CD14-positive monocyte (primary cell): ENCODE data around the gene EPOP. TPM values are rescaled to one million over a fixed set of nuclear protein-coding genes. Genes with fewer than 3 reads are reported as not detected.

ENCODE experiments used
- DNase-seq, 3 donors: peaks; one replicate each; pipeline ENCODE4 v3.0.0-alpha.2; 2011 to 2022
- H2AFZ ChIP-seq: 2 replicates; pipeline ENCODE4 v1.6.0; 2012; ENCODE audit warnings: mild to moderate bottlenecking, low read depth, low read length, inconsistent platforms; ENCODE audit not compliant: insufficient read depth, poor library complexity, severe bottlenecking
- H3K27ac ChIP-seq, 2 donors: 1 replicate in 1 of 2; 2 replicates in 1 of 2; pipeline ENCODE4 v1.5.1; 2012 to 2013; ENCODE audit warnings: low read length in 2 of 2, control low read depth in 1 of 2, inconsistent platforms in 1 of 2, low read depth in 1 of 2, mild to moderate bottlenecking in 1 of 2
- H3K27me3 ChIP-seq, 2 donors: one replicate each; pipeline versions ENCODE4 v1.6.0 to v1.6.1; 2011 to 2013; ENCODE audit warnings: low read length in 2 of 2; ENCODE audit not compliant: control insufficient read depth in 2 of 2, insufficient read depth in 2 of 2
- H3K36me3 ChIP-seq, 2 donors: replicated peaks in 1 of 2; 1 replicate in 1 of 2; 2 replicates in 1 of 2; pipeline versions ENCODE4 v1.5.1 to v1.6.1; 2012 to 2013; ENCODE audit warnings: low read length in 2 of 2, control low read depth in 1 of 2, inconsistent platforms in 1 of 2, mild to moderate bottlenecking in 1 of 2; ENCODE audit not compliant: insufficient read depth in 2 of 2, control insufficient read depth in 1 of 2
- H3K4me1 ChIP-seq, 2 donors: 1 replicate in 1 of 2; 2 replicates in 1 of 2; pipeline versions ENCODE4 v1.5.1 to v1.6.1; 2012 to 2013; ENCODE audit warnings: low read length in 2 of 2, control low read depth in 1 of 2, inconsistent platforms in 1 of 2, mild to moderate bottlenecking in 1 of 2, moderate library complexity in 1 of 2; ENCODE audit not compliant: insufficient read depth in 2 of 2, control insufficient read depth in 1 of 2
- H3K4me2 ChIP-seq: replicated peaks from 2 replicates; pipeline ENCODE3; 2012; ENCODE audit warnings: low read length, moderate library complexity, mild to moderate bottlenecking; ENCODE audit not compliant: poor library complexity, severe bottlenecking; ENCODE audit errors: extremely low read depth
- H3K4me3 ChIP-seq, 3 experiments: fragments of 200-600 bp in 1 of 3; sonication (generic) in 1 of 3; replicated peaks in 1 of 3; 1 replicate in 2 of 3; 2 replicates in 1 of 3; pipeline ENCODE4 v1.5.1; 2011 to 2013; ENCODE audit warnings: low read length in 3 of 3, mild to moderate bottlenecking in 3 of 3, control low read depth in 2 of 3, low read depth in 2 of 3, inconsistent platforms in 1 of 3, moderate library complexity in 1 of 3
- H3K79me2 ChIP-seq: 2 replicates; pipeline ENCODE4 v1.6.0; 2012; ENCODE audit warnings: mild to moderate bottlenecking, control low read depth, inconsistent platforms, low read length, moderate library complexity; ENCODE audit not compliant: insufficient read depth
- H3K9ac ChIP-seq: 2 replicates; pipeline ENCODE4 v1.6.0; 2017; ENCODE audit warnings: low read length, mild to moderate bottlenecking; ENCODE audit not compliant: insufficient read depth, poor library complexity, severe bottlenecking
- H3K9me3 ChIP-seq, 2 donors: replicated peaks in 1 of 2; 1 replicate in 1 of 2; 2 replicates in 1 of 2; pipeline versions ENCODE4 v1.5.1 to v1.6.1; 2012 to 2013; ENCODE audit warnings: low read length in 2 of 2, control low read depth in 1 of 2; ENCODE audit not compliant: control insufficient read depth in 1 of 2, insufficient read depth in 1 of 2
- H4K20me1 ChIP-seq: 2 replicates; pipeline ENCODE4 v1.6.0; 2012; ENCODE audit warnings: mild to moderate bottlenecking, low read length, control low read depth, moderate library complexity; ENCODE audit not compliant: insufficient read depth
- H3K27ac Mint-ChIP-seq, 7 donors: one replicate each; pipeline ENCODE4 v1.8.0; 2020; ENCODE audit warnings: mild to moderate bottlenecking in 7 of 7, mixed read lengths in 7 of 7, moderate library complexity in 6 of 7, inconsistent platforms in 2 of 7
- H3K27me3 Mint-ChIP-seq, 3 donors: one replicate each; pipeline ENCODE4 v1.8.0; 2021 to 2022; ENCODE audit warnings: low read depth in 3 of 3, mild to moderate bottlenecking in 3 of 3, mixed read lengths in 3 of 3, moderate library complexity in 3 of 3, inconsistent platforms in 1 of 3
- H3K36me3 Mint-ChIP-seq, 2 donors: one replicate each; pipeline ENCODE4 v1.8.0; 2020; ENCODE audit warnings: mixed read lengths in 2 of 2, inconsistent platforms in 1 of 2, mild to moderate bottlenecking in 1 of 2
- H3K4me1 Mint-ChIP-seq: one replicate; pipeline ENCODE4 v1.8.0; 2020; ENCODE audit warnings: mild to moderate bottlenecking, mixed read lengths
- H3K4me3 Mint-ChIP-seq, 2 donors: one replicate each; pipeline ENCODE4 v1.8.0; 2020; ENCODE audit warnings: mild to moderate bottlenecking in 2 of 2, mixed read lengths in 2 of 2, moderate library complexity in 1 of 2
- H3K9me3 Mint-ChIP-seq, 7 donors: one replicate each; pipeline ENCODE4 v1.8.0; 2020 to 2022; ENCODE audit warnings: mixed read lengths in 7 of 7, mild to moderate bottlenecking in 6 of 7, moderate library complexity in 6 of 7, inconsistent platforms in 2 of 7
- CTCF ChIP-seq: fragments of 200-600 bp; IDR thresholded peaks from one replicate; pipeline ENCODE4 v1.8.0; 2022; ENCODE audit warnings: antibody characterized with exemption, mild to moderate bottlenecking
- WGBS: methylation state at CpG from one replicate; pipeline ENCODE4 v1.1.5; 2013; ENCODE audit warnings: missing lambda C conversion rate; ENCODE audit not compliant: insufficient coverage; 5-methylcytosine and 5-hydroxymethylcytosine counted together
- intact Hi-C, 2 donors: fragments of 100-400 bp; cut with micrococcal nuclease; formaldehyde crosslinking; loops; one replicate each; pipeline versions ENCODE4 v1.15.0 to v1.15.1; 2023
- polyA plus RNA-seq, 3 donors: library from polyadenylated mRNA; depleted of rRNA in 1 of 3; unstranded in 2 of 3; stranded (reverse) in 1 of 3; fragments of 300-500 nt in 2 of 3; fragments of >200 nt in 1 of 3; fragmentation: Illumina TruSeq in 2 of 3; gene quantifications; 1 replicate in 2 of 3; 2 replicates in 1 of 3; pipeline ENCODE4 v1.2.3, GENCODE V29; 2012 to 2021

The EPOP gene
- polyA plus RNA-seq, 3 donors, result 0.63 TPM; not detected in 2

GRCh38 chr17:38711792-38712571 lies 37.2 kb upstream of the EPOP start:
- Histone ChIP-seq H3K27ac (no peak overlapping the region), H3K9ac (no peak overlapping the region), H3K9me3 (no peaks in the 10 kb centered on the region), H3K4me1 (peaks cover under 1 to 5% of the 10 kb centered on the region in 2 donors), H3K36me3 (peaks cover 42 to 72% of the 10 kb centered on the region in 2 donors), H3K27me3 (no peaks in the 10 kb centered on the region), H3K4me2 (no peak overlapping the region), H2AFZ (no peak overlapping the region), H4K20me1 (peaks cover 15% of the 10 kb centered on the region), H3K79me2 (peaks cover 8% of the 10 kb centered on the region), H3K4me3 (no peak overlapping the region)
- Mint-ChIP-seq H3K27me3 (peaks cover 0 to 12% (median 0%) of the 10 kb centered on the region in 3 donors), H3K4me3 (no peak overlapping the region), H3K4me1 (peaks cover 26% of the 10 kb centered on the region), H3K9me3 (peaks cover 0 to 1% (median 0%) of the 10 kb centered on the region in 7 donors), H3K27ac (peak overlapping the region in 1 of 7 donors; percentile 37), H3K36me3 (peaks cover 61 to 67% of the 10 kb centered on the region in 2 donors)
- DNase-seq, result no peak
- no peak for TF ChIP-seq CTCF
- intact Hi-C loops, result no loop called here
- WGBS, result 71% methylated on average over 13 of the region's 26 CpGs

- no peak overlapping the region for H3K4me3 ChIP-seq
- no peak overlapping the region for H2AFZ ChIP-seq
- no peak for DNase-seq
- intact Hi-C loops, result no loop called here
- H3K4me1 ChIP-seq, result peaks cover 10 to 15% of the 10 kb centered on the region in 2 donors
- H3K9me3 ChIP-seq, result no peaks in the 10 kb centered on the region
- H4K20me1 ChIP-seq, result peaks cover 19% of the 10 kb centered on the region
- Mint-ChIP-seq H3K9me3 (peaks cover 0 to 2% (median 0%) of the 10 kb centered on the region in 7 donors), H3K4me3 (no peak overlapping the region), H3K27ac (no peak overlapping the region), H3K27me3 (peaks cover 6 to 16% (median 9%) of the 10 kb centered on the region in 3 donors), H3K36me3 (peaks cover 52 to 62% of the 10 kb centered on the region in 2 donors), H3K4me1 (peaks cover 36% of the 10 kb centered on the region)
- no peak for TF ChIP-seq CTCF
- no peak overlapping the region for H3K4me2 ChIP-seq
- H3K27ac ChIP-seq, result no peak overlapping the region
- H3K9ac ChIP-seq, result no peak overlapping the region
- peaks cover 8% of the 10 kb centered on the region for H3K79me2 ChIP-seq
- WGBS, result 98% methylated on average over 4 of the region's 5 CpGs
- peaks cover 33 to 62% of the 10 kb centered on the region in 2 donors for H3K36me3 ChIP-seq
- peaks cover 0 to 4% of the 10 kb centered on the region in 2 donors for H3K27me3 ChIP-seq
Measured at GRCh38 chr17:38710985-38711384, 36.2 kb upstream of the EPOP start.
